HG03439 (cell line): ENCODE measurements around the gene PLCB1.

ENCODE experiments used
- ATAC-seq: cut with Tn5 transposase; IDR thresholded peaks from one replicate; pipeline ENCODE4 v1.9.1; 2021; ENCODE audit warnings: mild to moderate bottlenecking, moderate library complexity; ENCODE audit not compliant: unreplicated experiment

Gene PLCB1

DNA sequence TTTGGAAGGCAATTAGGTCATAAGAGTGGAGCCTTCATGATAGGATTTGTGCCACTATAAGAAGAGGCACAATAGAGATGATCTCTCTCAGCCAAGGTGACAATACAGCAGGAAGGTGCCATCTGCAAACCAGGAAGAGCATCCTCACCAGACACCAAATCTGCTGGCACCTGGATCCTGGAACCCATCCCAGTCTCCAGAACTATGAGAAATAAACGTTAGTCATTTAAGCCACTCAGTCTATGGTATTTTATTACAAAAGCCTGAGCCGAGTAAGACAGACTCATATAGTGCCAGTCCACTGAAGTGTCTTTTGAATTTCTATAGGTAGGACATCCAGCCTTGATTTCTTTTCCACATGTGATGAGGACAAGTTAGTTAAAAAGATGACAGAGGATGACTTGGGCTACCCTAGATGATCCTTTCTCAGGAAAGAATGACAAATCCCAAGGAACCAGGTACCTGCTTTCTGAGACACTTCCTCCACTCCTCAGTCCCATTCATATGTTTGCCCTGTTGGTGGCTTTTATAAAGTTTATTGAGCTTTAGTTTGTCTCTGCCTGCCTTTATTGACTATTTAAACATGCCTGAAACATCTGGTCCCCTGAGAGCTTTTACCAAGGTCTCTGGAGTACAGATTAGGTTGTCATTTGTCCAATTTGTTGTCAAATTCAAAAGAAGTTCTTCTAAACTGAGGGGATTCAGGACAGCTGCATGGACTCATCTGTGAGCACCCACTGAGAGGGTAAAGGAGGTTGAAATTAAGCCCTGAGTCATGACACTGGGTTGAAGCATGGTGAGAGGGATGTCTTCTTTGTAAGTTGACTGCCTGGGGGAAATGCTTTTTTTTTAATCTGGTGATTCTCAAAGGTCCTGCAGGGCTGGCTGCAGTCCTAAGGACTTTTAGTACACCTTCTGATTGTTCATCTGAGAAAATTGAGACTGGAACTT, 771.9 kb downstream of the PLCB1 start:
- ATAC-seq, result no peak

DNA sequence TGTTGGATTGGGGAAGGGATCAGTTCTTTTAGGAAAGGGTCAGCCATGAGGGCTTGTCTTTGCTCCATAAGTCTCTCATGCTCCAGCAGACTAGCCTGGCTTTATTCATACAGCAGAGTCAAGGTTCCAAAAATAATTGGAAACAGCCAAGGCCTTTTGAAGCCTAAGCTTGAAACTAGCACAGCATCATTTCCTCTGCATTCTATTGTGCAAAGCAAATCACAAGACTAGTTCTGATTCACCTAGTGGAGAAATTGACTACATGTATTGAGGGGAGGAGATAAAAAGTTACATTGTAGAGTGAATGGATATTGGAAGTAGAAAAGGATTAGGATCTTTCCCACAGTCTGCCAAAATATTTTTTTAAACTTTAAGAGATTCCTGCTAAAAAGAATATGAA, 777.5 kb downstream of the PLCB1 start:
- ATAC-seq, result no peak

GRCh38 chr20:8912096-8912495, 780.0 kb downstream of the PLCB1 start:
- no peak for ATAC-seq

- no peak for ATAC-seq
Observed at GRCh38 chr20:8912731-8913130, 780.7 kb downstream of the PLCB1 start.

- ATAC-seq, result no peak
Observed at GRCh38 chr20:8913456-8913855, 781.4 kb downstream of the PLCB1 start.

GRCh38 chr20:8914421-8914820, 782.4 kb downstream of the PLCB1 start:
- ATAC-seq, result no peak

DNA sequence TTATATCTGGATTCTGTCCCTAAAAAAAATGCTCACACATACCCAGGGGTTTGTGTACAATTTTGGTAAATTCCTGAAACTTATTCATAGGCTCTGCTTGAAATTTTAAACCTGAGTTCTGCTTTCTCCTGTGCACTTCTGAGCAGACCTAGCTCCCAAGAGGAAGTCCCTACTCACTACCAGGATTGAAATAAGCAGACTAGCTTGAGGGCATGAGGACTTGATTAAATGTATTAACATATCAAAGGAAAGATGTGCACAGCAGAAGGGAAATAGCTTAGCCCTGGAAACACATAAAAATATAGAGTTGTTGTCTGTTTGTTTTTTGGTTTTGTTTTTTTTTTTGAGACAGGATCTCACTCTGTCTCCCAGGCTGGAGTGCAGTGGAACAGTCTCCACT, 785.0 kb downstream of the PLCB1 start:
- ATAC-seq, result no peak

GRCh38 chr20:8918145-8918544, 786.1 kb downstream of the PLCB1 start:
- ATAC-seq, result no peak

- ATAC-seq, result no peak
Observed at GRCh38 chr20:8924539-8924938, 792.5 kb downstream of the PLCB1 start.

- no peak for ATAC-seq
Observed at GRCh38 chr20:8930726-8931125, 798.7 kb downstream of the PLCB1 start.

- ATAC-seq, result no peak
Observed at GRCh38 chr20:8932192-8933165, 800.4 kb downstream of the PLCB1 start.

DNA sequence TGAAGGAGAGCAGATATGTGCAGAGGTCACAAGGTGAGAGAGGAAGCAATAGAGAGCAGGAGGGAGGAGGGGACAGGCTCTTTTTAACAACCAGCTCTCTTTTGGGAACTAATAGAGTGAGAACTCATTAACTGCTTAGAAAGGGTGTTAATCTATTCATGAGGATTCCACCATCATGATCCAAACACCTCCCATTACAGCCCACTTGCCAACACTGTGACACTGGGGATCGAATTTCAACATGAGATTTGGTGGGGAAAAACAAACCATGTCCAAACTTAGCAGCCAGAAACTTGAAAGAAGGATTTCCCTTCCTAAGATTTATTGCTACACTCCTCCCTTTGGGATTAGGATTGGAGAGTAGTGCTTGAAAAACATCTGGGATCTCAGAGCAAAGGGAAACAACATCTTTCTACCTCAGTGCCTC, 801.3 kb downstream of the PLCB1 start:
- ATAC-seq, result no peak

DNA sequence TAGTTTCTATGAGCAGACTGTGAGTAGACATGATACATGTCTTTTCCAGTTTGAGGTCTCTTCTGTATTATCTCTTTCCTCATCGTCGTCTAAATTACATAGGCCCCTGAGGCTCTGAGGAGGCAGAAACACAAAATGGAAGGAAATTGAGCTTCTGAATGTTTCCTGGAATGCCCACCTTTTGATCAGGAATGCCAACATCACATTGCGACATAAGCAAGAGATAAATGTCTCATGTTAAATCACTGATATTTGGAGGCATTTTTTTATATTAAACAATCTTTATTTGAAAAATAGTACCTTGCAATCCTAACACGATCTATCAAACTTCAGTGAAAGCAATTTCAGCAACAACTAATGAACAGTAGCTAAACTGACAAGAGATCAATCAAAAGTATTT, 802.3 kb downstream of the PLCB1 start:
- ATAC-seq, result no peak
